ENCODE measurements around the gene SAV1. TPM values are rescaled to one million over a fixed set of nuclear protein-coding genes. Genes with fewer than 3 reads are reported as not detected.
"Not testable (repeated sequence)": the region's sequence is repeated elsewhere in the genome, so short reads cannot be mapped to it uniquely, and the experiment has no call there.

Gene SAV1
- 26.7 TPM for total RNA-seq
- long read RNA-seq, transcript SAV1-201 (5 exons, 3,063 nt) = major isoform, 19 of 22 reads
- long read RNA-seq, partial matches to known transcripts = 3 of 22 reads
- long read RNA-seq, other reads (novel, unspliced or antisense) = 0 of 22 reads

- DNase-seq (ENCODE audit: missing footprints) = peak; percentile 91
- ATAC-seq = peak; percentile 96
- intact Hi-C loops (cut with DNase I) = no loop called here
These were observed at the start of gene SAV1 for GRCh38 chr14:50667996-50668825. Gene SAV1 (minus strand): TSS chr14:50668306. CDS start chr14:50667967, 339 bp downstream.

GRCh38 chr14:50717811-50718210, 49.7 kb upstream of the SAV1 start:
- intact Hi-C loops (cut with DNase I) = no loop called here
- DNase-seq (ENCODE audit: missing footprints) (no peak), ATAC-seq (no peak)

GRCh38 chr14:50714450-50715073, 46.5 kb upstream of the SAV1 start:
- intact Hi-C loops (cut with DNase I) = loop anchor here (5.0 kb wide), 1 partner anchor 112 kb away; no protein-coding TSS in a partner anchor
- ATAC-seq (no peak), DNase-seq (ENCODE audit: missing footprints) (no peak)

- DNase-seq (ENCODE audit: missing footprints) (no peak), ATAC-seq (no peak)
- intact Hi-C loops (cut with DNase I) = loop anchor here (5.0 kb wide), 1 partner anchor 109 kb away; no protein-coding TSS in a partner anchor
These were observed 42.9 kb upstream of the SAV1 start for GRCh38 chr14:50711043-50711442.

- ATAC-seq (peak; percentile 83), DNase-seq (ENCODE audit: missing footprints) (no peak)
- intact Hi-C loops (cut with DNase I) = no loop called here
These were observed 37.0 kb upstream of the SAV1 start for GRCh38 chr14:50705026-50705593.

- no peak for DNase-seq (ENCODE audit: missing footprints)
- no peak for ATAC-seq
- intact Hi-C loops (cut with DNase I) = no loop called here
These were observed 36.4 kb upstream of the SAV1 start for GRCh38 chr14:50704454-50705010.

GRCh38 chr14:50697659-50698290, 29.7 kb upstream of the SAV1 start:
- ATAC-seq (no peak), DNase-seq (ENCODE audit: missing footprints) (no peak)
- intact Hi-C loops (cut with DNase I) = no loop called here

- intact Hi-C loops (cut with DNase I); DNase-seq (ENCODE audit: missing footprints); ATAC-seq: not testable (repeated sequence)
These were observed 26.2 kb upstream of the SAV1 start for GRCh38 chr14:50694260-50694659.

- DNase-seq (ENCODE audit: missing footprints) (no peak), ATAC-seq (no peak)
- intact Hi-C loops (cut with DNase I) = no loop called here
These were observed 20.8 kb upstream of the SAV1 start for GRCh38 chr14:50688875-50689274.

GRCh38 chr14:50679674-50680073, 11.6 kb upstream of the SAV1 start:
- DNase-seq (ENCODE audit: missing footprints) (no peak), ATAC-seq (no peak)
- intact Hi-C loops (cut with DNase I) = no loop called here

- intact Hi-C loops (cut with DNase I) = no loop called here
- ATAC-seq (no peak), DNase-seq (ENCODE audit: missing footprints) (no peak)
These were observed 10.1 kb upstream of the SAV1 start for GRCh38 chr14:50678163-50678562.

GRCh38 chr14:50677527-50678063, 9.5 kb upstream of the SAV1 start:
- intact Hi-C loops (cut with DNase I) = no loop called here
- DNase-seq (ENCODE audit: missing footprints) = no peak
- no peak for ATAC-seq

GRCh38 chr14:50676814-50677516, 8.9 kb upstream of the SAV1 start:
- DNase-seq (ENCODE audit: missing footprints) (no peak), ATAC-seq (no peak)
- intact Hi-C loops (cut with DNase I) = no loop called here

GRCh38 chr14:50675597-50675996, 7.5 kb upstream of the SAV1 start:
- ATAC-seq = no peak
- no peak for DNase-seq (ENCODE audit: missing footprints)
- intact Hi-C loops (cut with DNase I) = no loop called here

- intact Hi-C loops (cut with DNase I) = no loop called here
- DNase-seq (ENCODE audit: missing footprints) = no peak
- ATAC-seq = no peak
These were observed 2.8 kb upstream of the SAV1 start for GRCh38 chr14:50670866-50671256.

- intact Hi-C loops (cut with DNase I) = no loop called here
- DNase-seq (ENCODE audit: missing footprints) (no peak), ATAC-seq (no peak)
These were observed 2.2 kb upstream of the SAV1 start for GRCh38 chr14:50670196-50670865.

- ATAC-seq (no peak), DNase-seq (ENCODE audit: missing footprints) (no peak)
- intact Hi-C loops (cut with DNase I) = no loop called here
These were observed 1.4 kb upstream of the SAV1 start for GRCh38 chr14:50669441-50669986.

Measured in Right ventricle myocardium inferior (tissue), 1 donor.